Middle frontal gyrus (tissue), 1 donor: ENCODE results near the gene CAV2.

Experiments
- DNase-seq: peaks from one replicate; pipeline ENCODE4 v3.0.0-alpha.2; 2015; ENCODE audit warnings: low spot score; ENCODE audit errors: extremely low spot score

Gene CAV2

GRCh38 chr7:116494472-116494871 is 5.1 kb upstream of the CAV2 start:
- no peak for DNase-seq

GRCh38 chr7:116495736-116496135 is 3.8 kb upstream of the CAV2 start:
- DNase-seq: no peak

GRCh38 chr7:116496653-116497052 is 2.9 kb upstream of the CAV2 start:
- DNase-seq: no peak

- no peak for DNase-seq
Observed at GRCh38 chr7:116497708-116498107, 1.8 kb upstream of the CAV2 start.

GRCh38 chr7:116500078-116500853 is 728 bp downstream of the CAV2 start:
- DNase-seq: no peak

GRCh38 chr7:116501425-116502167 is 2.1 kb downstream of the CAV2 start:
- no peak for DNase-seq

- DNase-seq: no peak
Observed at GRCh38 chr7:116502201-116503096, 2.9 kb downstream of the CAV2 start.

- DNase-seq: no peak
Observed at GRCh38 chr7:116503835-116504234, 4.3 kb downstream of the CAV2 start.

GRCh38 chr7:116505278-116505677 is 5.7 kb downstream of the CAV2 start:
- no peak for DNase-seq

- no peak for DNase-seq
Observed at GRCh38 chr7:116505823-116506222, 6.3 kb downstream of the CAV2 start.

- DNase-seq: no peak
Observed at GRCh38 chr7:116509982-116510579, 10.5 kb downstream of the CAV2 start.

GRCh38 chr7:116510795-116511194 is 11.3 kb downstream of the CAV2 start:
- DNase-seq: no peak

- DNase-seq: no peak
Observed at GRCh38 chr7:116511552-116512519, 12.3 kb downstream of the CAV2 start.

GRCh38 chr7:116512520-116513188 is 13.1 kb downstream of the CAV2 start:
- no peak for DNase-seq

GRCh38 chr7:116515584-116515983 is 16.0 kb downstream of the CAV2 start:
- DNase-seq: no peak

GRCh38 chr7:116516324-116516723 is 16.8 kb downstream of the CAV2 start:
- DNase-seq: no peak

- no peak for DNase-seq
Observed at GRCh38 chr7:116517626-116518025, 18.1 kb downstream of the CAV2 start.

- DNase-seq: no peak
Observed at GRCh38 chr7:116518961-116519360, 19.4 kb downstream of the CAV2 start.

GRCh38 chr7:116521046-116521664 is 21.6 kb downstream of the CAV2 start:
- no peak for DNase-seq
